Measurements from ENCODE around the gene RPTN.
"Not testable (repeated sequence)": the region's sequence is repeated elsewhere in the genome, so short reads cannot be mapped to it uniquely, and the experiment has no call there.

RPTN gene

GRCh38 chr1:152165286-152166077 lies 6.5 kb upstream of the RPTN start:
- DNase-seq = peak; percentile 61

- DNase-seq = no peak
Measured at GRCh38 chr1:152164517-152165136, 5.6 kb upstream of the RPTN start.

- DNase-seq = peak; percentile 73
Measured at GRCh38 chr1:152162792-152163463, 3.9 kb upstream of the RPTN start.

DNA sequence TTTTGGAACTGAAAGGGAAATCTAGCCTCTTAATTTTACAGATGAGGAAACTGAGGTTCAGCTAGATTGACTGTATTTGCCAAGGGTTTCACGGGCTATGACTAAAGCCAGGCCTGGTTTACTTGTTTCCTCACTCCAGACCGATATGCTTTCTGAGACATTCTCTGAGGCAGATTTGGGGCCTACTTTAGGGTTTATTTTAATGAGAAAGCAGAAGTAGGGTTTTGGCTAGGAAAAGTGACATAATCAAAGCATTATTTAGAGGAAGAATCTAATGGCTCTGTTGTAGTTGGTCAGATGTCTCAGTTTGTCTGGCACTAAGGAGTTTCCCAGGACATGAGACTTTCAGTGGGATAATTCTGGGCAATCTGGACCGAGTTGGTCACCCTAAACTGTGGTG lies 1.5 kb upstream of the RPTN start:
- peak; percentile 90 for DNase-seq

- DNase-seq = no peak
Measured at GRCh38 chr1:152153996-152154395, 5.0 kb downstream of the RPTN start.

DNA sequence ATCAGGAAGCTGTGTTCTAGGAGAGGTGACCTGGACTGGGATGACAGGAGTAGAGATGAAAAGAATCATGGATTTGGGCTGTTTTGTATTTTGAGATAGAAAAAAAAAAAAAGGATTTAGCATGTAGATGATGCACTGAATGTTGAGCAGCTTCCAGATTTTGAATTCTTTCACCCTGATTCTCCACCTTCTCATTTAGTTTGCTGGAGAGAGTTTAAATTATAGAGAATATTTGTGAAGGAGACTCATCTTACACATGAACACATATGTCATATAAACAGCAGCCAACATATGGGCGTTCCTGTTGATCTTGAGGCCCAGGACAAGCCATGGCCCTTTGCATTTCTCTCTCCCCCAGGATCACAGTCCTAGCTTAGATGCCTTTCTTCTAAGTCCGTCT lies 7.4 kb downstream of the RPTN start:
- no peak for DNase-seq

DNA sequence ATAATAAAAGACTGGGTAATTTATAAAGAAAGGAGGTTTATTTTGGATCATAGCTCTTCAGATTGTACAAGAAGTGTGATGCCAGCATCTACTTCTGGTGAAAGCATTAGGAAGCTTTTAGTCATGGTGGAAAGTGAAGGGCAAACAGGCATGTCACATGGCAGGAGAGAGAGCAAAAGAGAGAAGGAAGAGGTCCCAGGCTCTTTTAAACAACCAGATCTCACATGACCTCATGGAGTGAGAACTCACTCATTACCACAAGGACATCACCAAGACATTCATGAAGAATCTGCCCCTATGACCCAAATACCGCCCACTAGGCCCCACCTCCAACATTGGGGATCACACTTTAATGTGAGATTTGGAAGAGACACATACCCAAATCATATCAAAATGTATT lies 10.0 kb downstream of the RPTN start:
- DNase-seq = peak; percentile 62

DNA sequence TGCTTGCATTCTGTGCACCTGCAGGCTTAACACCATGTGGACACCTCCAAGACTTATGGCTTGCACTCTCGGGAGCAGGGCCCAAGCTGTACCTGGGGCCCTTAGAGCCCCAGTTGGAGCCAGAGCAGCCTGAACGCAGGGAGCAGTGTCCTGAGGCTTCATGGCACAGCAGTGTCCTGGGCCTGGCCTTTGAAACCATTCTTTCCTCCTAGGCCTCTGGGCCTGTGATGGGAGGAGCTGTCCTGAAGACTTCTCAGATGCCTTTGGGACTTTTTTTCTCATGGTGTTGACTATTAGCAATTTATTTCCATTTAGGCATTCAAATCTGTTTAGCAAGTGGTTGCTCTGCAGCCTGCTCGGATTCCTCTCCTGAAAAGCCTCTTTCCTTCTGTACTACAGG lies 11.0 kb downstream of the RPTN start:
- DNase-seq = no peak

DNA sequence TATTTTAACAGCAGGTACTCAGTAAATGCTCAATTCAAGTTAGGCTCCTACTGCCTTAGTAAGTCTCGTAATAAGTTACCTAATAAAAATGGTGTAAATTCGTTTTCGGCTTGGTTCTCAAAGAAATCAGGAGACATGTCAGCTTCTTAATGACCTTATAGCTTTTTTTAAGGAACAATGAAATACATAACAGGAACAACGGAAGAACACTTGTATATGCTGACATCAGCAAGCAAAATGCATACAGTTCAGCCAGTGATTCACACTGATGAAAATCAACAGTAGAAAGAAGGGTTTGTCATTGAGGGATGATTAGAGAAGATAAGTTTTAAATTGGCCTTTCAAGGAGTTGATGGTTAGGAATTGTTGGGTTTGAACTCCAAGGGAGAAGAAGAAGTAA lies 13.3 kb downstream of the RPTN start:
- DNase-seq = peak; percentile 48

DNA sequence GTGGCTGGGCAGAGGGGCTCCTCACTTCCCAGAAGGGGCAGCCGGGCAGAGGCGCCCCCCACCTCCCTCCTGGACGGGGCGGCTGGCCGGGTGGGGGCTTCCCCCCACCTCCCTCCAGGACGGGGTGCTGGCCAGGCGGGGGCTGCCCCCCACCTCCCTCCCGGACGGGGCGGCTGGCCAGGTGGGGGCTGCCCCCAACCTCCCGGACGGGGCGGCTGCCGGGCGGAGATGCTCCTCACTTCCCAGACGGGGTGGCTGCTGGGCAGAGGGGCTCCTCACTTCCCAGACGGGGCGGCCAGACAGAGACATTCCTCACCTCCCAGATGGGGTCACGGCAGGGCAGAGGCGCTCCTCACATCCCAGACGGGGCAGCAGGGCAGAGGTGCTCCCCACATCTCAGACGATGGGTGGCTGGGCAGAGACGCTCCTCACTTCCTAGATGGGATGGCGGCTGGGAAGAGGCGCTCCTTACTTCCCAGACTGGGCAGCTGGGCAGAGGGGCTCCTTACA lies 14.3 kb downstream of the RPTN start:
- not testable (repeated sequence) for DNase-seq

DNA sequence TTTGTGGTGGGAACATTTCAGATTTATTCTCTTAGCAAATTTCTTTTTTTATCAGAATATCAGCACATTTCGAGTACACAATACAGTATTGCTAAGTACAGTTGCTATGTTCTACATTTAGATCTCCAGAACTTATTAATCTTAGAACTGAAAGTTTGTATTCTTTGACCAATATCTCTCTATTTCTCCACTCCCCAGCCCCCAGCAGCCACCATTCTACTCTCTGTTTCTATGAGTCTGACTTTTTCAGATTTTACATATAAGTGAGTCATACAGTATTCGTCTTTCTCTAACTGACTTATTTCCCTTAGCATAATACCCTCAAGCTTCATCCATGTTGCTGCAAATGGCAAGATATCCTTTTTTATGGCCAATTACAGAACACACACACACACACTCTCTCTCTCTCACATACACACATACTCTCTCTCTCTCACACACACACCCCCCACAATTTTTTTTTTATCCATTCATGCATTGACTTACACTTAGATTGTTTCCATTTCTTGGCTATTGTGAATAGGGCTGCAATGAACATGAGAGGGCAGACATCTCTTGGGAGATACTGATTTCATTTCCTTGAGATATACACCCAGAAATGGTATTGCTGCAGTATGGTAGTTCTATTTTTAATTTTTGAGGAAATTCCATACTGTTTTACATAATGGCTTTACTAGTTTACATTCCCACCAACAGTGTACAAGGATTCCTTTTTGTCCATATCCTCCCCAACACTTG lies 15.7 kb downstream of the RPTN start:
- DNase-seq = peak; percentile 33

- DNase-seq = peak; percentile 89
Measured at GRCh38 chr1:152141971-152142584, 16.9 kb downstream of the RPTN start.

- no peak for DNase-seq
Measured at GRCh38 chr1:152137215-152137614, 21.8 kb downstream of the RPTN start.

DNA sequence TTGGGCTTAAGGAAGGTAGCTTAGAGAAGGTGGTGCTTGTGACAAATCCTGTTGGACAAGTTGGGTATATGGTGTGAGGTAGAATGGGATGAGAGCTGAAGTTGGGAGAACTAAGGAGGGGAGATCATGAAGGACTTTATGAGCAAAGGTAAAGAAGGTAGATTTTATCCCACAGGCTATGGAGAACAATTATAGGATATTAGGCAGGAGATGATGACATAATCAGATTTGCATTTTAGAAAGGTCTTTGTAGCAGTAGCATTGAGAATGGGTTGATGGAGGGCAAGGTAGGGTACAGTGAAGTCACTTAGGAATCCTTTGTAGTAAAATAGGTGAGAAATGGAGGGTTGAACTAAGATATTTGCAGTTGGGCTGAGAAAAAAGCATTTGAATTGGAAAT lies 28.8 kb downstream of the RPTN start:
- no peak for DNase-seq

DNA sequence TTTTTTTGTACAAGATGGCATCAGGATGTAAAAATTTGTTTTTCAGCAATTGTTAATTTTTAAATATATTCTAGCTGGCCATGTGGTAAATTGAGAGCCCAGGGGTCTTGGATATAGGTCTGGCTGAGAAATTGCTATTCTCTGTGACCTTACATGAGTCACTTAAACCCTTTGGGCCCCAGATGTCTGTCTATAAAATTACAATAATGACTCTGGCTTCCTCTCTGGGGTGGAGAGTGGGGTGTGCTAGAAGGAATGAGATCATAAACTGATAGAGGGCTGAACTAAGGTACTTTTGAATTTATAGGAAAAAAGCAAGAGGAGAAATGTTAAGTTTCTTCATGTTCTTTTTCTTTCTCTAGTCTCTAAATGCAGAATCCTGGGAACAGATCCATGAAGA lies 31.4 kb downstream of the RPTN start:
- no peak for DNase-seq

DNA sequence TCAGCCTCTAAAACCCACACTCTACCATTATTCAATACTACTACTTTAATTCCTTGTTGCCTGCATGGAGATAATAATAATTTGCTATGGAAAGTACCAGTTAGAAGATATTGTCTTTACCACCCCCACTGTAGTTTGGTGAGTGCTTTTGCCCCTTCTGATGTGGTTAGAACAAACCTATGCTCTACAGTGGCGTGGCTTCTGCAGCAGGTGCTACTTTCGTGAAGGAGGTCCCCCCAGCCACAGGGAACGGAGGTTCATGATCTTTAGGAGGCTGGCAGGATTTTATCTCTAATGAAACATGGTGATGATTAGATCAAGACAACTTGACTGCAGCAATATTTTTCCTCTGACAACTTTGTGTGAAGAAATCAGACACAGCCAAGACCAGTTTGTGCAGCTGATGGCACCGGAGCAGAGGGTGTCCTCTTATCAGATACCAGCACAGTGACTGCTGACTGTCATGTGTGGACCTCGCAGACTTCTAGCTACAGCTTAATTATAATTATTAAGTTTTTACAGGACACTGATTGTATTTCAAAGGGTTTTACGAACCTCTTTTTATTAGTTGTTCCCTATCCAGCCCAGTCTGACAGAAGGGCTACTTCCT lies 33.1 kb downstream of the RPTN start:
- no peak for DNase-seq

GRCh38 chr1:152118915-152119314 lies 40.1 kb downstream of the RPTN start:
- no peak for DNase-seq

DNA sequence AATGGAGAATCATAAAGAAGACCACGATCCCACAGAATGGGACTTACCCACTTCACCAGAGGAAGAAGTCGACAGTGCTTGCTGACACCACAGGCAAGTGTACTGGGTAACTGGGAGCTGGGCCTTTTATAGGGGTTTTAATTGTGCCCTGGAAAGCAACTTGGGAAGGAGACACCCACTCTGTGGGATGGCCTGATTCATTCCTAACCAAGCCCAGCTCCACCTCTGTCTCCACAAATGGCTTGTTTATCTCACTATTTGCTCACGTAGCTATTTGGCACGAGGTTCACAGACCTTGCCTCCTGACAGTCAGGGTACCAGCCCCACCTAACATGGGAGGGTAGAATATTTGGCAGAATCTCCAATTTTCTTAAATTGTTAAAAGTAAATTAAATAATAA lies 43.7 kb downstream of the RPTN start, which contains the start of gene TCHH:
Gene TCHH, minus strand, starts transcription at position 101 of the 400 bp plus-strand sequence. CDS start 1,364 bp downstream, outside the sequence.
- no peak for DNase-seq

DNA sequence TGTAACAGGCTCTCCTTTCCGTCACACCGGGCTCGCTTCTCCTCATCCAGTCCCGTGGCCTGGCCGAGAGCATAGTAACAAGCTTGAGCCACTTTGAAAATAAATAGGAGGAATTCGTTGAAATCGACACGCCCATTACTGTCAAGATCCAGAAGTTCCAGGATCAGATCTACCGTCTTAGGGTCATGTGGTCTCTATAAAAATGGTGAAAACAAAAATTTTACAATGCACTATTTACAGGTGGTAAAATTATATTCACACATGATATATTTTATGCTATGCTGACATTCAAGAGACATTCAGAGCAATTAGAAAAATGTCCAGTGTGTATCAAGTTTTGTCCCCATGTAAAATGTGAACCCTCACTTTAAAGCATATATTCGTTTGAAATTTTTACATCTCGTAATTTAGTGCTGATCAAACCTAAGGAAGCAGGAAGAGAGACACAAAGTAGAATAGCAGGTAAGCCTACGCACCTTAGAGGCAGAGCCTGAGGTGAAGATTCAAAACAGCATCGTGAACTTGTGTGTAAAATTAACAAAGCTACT lies 46.1 kb downstream of the RPTN start:
- DNase-seq = no peak

DNA sequence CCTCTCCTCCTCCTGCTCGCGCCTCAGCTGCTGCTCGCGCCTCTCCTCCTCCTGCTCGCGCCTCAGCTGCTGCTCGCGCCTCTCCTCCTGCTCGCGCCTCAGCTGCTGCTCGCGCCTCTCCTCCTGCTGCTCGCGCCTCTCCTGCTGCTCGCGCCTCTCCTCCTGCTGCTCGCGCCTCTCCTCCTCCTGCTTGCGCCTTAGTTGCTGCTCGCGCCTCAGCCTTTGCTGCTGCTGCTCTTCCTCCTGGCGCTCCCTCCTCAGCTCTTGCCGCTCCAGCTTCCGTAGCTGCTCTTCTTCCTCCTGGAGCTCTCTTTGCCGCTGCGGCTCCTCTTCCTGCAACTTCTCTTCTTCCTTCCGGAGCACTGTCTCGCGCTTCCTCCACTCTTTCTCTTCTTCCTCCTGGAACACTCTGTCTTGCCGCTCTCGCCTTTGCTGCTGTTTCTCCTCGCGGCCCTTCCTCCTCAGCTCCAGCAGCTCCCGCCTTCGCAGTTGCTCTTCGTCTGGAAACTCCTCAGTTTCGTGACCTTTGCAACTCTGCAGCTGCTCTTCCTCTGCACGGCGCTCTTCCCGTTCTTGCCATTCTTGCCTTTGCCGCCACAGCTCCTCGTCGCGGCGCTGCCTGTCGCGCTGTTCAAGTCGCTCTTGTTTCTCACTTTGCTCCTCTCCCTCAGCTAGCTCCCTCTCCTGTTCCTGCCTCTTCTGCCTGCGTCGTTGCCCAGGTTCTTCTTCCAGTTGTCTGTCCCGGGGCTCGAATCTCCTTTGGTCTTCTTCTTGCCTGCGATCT lies 46.7 kb downstream of the RPTN start:
- peak; percentile 51 for DNase-seq

- peak; percentile 12 for DNase-seq
Measured at GRCh38 chr1:152111515-152111968, 47.5 kb downstream of the RPTN start.
